Measurements from ENCODE around the gene DCP1B.

The DCP1B gene

DNA sequence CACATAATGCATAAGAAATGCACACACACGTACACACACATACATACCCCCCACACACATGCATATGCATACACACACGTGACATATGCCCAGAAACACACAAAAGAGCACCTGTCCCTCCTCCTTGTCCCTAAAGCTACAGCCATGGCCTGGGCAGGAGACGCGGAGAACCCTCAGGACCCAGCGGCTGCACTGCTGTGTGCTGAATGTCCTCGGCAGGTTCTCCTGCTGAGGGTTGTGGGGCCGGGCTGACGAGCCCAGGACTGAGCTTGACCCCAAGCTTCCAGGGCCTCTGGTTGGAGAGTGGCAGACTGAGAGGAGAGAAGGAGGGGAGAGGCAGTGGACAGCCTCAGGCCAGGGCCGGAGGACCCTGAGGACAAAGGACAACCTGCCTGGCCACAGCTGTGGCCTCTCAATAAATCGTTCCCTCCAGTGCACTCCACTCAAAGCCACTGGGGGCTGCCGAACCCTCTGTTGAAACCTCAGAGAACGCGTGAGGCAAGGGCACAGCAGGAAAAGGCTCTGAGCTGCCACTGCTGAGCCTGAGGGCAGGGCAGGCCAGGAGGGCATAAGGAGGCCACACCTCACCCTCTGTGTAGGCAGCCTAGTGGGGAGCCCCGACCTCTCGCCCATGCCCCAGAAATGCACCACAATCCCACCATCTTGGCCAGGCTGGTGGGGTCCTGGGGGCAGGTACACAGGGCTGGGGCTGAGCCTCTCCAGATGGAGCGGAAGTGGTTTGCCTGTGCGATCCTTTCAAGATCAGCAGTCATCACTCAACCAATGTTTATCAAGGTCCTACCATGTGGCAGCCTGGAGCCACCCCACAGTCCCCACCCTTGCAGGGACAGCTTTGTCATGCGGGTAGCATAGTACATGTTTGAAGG, 88.9 kb downstream of the DCP1B start:
- TF ChIP-seq, protein P1, sequence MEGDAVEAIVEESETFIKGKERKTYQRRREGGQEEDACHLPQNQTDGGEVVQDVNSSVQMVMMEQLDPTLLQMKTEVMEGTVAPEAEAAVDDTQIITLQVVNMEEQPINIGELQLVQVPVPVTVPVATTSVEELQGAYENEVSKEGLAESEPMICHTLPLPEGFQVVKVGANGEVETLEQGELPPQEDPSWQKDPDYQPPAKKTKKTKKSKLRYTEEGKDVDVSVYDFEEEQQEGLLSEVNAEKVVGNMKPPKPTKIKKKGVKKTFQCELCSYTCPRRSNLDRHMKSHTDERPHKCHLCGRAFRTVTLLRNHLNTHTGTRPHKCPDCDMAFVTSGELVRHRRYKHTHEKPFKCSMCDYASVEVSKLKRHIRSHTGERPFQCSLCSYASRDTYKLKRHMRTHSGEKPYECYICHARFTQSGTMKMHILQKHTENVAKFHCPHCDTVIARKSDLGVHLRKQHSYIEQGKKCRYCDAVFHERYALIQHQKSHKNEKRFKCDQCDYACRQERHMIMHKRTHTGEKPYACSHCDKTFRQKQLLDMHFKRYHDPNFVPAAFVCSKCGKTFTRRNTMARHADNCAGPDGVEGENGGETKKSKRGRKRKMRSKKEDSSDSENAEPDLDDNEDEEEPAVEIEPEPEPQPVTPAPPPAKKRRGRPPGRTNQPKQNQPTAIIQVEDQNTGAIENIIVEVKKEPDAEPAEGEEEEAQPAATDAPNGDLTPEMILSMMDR (conservative IDR thresholded peaks at IDR 0.05; ENCODE audit: low read depth), result no peak
- no peak overlapping the region for H3K27ac ChIP-seq
- DNase-seq (ENCODE audit: low spot score), result no peak
- POLR2A ChIA-PET (ENCODE audit: low non-redundant PET), result no interaction called here
- CTCF ChIA-PET, result interaction anchor here (0.6 to 1.3 kb wide), 2 partner anchors 25 to 767 kb away, joined by 3 to 4 read pairs; no protein-coding TSS in a partner anchor

GRCh38 chr12:1914114-1914911, 89.9 kb downstream of the DCP1B start:
- ChIA-PET POLR2A (ENCODE audit: low non-redundant PET) (no interaction called here), CTCF (no interaction called here)
- no peak overlapping the region for H3K27ac ChIP-seq
- TF ChIP-seq, protein P1 (conservative IDR thresholded peaks at IDR 0.05; ENCODE audit: low read depth), result no peak
- no peak for DNase-seq (ENCODE audit: low spot score)

GRCh38 chr12:1913377-1914113, 90.7 kb downstream of the DCP1B start:
- POLR2A ChIA-PET (ENCODE audit: low non-redundant PET), result no interaction called here
- DNase-seq (ENCODE audit: low spot score), result no peak
- TF ChIP-seq, protein P1 (conservative IDR thresholded peaks at IDR 0.05; ENCODE audit: low read depth), result no peak
- CTCF ChIA-PET, result no interaction called here
- no peak overlapping the region for H3K27ac ChIP-seq

DNA sequence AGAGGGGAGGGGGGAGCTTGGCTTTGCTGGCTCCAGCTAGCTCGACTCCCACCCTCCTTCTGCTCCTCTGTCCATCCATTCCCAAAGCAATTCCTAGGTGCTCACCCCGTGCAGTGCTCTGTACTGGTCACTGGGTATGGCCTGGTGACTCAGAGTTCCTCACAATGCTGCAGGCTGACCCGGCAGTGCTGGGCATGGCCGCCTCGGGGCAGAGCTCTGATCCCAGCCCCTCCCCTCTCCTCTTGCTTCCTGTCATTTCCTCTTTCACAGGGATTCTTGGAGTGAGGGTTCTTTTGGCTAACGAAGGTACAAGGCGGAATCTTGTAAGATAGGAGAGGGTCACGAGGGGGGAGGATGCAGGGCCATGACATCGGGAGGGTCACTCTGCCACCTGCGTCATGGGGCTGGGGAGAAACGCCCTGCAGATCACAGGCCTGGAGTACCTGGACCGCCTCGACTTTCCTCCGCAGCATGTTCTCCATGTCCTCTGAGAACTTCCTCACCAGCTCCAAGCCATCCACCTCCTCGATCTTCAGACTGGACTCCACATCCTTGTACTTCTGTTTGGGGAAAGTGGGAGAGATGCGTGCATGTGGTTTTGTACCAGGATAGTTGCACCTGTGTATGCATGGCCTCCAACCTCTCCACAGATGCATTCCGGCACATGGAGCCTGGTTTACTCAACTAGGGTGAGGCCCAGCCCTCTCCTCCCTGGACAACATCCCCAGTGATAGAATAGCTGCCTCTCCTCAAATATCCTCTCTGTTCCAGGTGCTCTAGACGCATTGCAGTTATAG, 91.5 kb downstream of the DCP1B start:
- no peak overlapping the region for H3K27ac ChIP-seq
- CTCF ChIA-PET, result interaction anchor here (1.3 kb wide), 1 partner anchor 27 kb away, joined by 4 read pairs; no protein-coding TSS in a partner anchor
- no peak for DNase-seq (ENCODE audit: low spot score)

GRCh38 chr12:1911598-1912575, 92.4 kb downstream of the DCP1B start:
- TF ChIP-seq, protein P1 (conservative IDR thresholded peaks at IDR 0.05; ENCODE audit: low read depth), result no peak
- CTCF ChIA-PET, result interaction anchor here (0.6 to 1.3 kb wide), 2 partner anchors 28 to 248 kb away, joined by 3 to 4 read pairs; no protein-coding TSS in a partner anchor
- no peak for DNase-seq (ENCODE audit: low spot score)

More for the DNA sequence above, 91.5 kb downstream of the DCP1B start:
- TF ChIP-seq, protein P1 (conservative IDR thresholded peaks at IDR 0.05; ENCODE audit: low read depth), result no peak
- POLR2A ChIA-PET (ENCODE audit: low non-redundant PET), result no interaction called here

More at GRCh38 chr12:1911598-1912575, 92.4 kb downstream of the DCP1B start:
- no peak overlapping the region for H3K27ac ChIP-seq
- POLR2A ChIA-PET (ENCODE audit: low non-redundant PET), result no interaction called here
